HG02642 (cell line): ENCODE measurements around the gene POC1B.
A peak's percentile ranks its signal among the peaks of the same experiment; 100 is the strongest.

ENCODE experiments used
- ATAC-seq: cut with Tn5 transposase; IDR thresholded peaks from one replicate; pipeline ENCODE4 v1.9.1; 2021; ENCODE audit warnings: mild to moderate bottlenecking; ENCODE audit not compliant: unreplicated experiment, poor library complexity

The POC1B gene

GRCh38 chr12:89499857-89500256 is 26.0 kb downstream of the POC1B start:
- ATAC-seq = no peak

DNA sequence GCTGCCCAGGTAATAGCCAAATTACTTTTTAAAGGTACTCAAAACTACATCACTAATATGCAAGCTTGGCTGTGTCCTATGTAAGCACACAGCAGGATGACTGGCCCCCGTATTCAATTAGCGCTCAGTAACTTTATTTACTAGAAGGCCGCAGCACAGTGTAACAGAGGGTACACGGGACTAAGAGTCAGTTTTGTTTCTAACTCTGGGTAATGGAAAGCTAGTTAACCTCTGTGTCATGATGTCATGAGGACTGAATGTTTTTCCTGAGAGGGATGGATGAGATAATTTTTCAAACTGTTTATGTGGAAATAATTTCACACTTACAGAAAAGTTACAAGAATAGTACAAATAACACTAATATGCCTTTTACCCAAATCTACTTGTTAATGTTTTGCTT is 28.4 kb downstream of the POC1B start:
- ATAC-seq = no peak

- no peak for ATAC-seq
These were observed 28.8 kb downstream of the POC1B start for GRCh38 chr12:89497005-89497404.

DNA sequence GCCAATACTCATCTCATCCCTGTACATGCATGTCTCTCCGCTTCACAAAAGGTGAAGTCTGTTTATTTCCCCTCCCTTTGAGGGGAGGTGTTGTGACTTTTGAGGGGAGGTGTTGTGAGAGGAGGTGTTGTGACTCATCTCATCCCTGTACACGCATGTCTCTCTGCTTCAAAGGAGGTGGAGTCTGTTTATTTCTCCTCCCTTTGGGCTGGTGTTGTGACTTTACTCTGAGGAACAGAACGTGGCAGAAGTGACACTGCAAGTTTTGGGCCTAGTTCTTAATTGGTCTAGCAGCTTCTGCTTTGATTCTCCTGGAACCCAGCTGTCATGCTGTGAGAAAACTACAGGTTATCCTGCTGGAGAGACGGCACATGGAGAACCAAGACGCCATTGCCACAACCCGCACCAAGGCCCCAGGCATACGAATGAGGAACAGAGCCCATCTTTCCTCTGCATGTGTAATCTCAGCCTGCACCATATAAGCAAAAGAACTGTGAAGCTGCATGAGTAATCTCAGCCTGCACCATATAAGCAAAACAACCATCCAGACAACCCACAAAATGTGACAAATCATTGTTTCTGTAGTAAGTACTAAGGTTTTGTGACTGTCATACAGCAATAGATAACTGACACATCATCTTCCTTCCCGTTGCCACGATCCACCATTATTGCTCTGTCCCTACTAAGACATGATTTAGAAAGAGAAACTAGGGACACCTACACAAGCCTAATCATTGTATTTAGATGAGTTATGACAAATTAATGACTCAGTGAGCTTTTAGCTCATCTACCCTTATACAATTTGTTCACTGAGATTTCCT is 31.2 kb downstream of the POC1B start:
- peak; percentile 45 for ATAC-seq

DNA sequence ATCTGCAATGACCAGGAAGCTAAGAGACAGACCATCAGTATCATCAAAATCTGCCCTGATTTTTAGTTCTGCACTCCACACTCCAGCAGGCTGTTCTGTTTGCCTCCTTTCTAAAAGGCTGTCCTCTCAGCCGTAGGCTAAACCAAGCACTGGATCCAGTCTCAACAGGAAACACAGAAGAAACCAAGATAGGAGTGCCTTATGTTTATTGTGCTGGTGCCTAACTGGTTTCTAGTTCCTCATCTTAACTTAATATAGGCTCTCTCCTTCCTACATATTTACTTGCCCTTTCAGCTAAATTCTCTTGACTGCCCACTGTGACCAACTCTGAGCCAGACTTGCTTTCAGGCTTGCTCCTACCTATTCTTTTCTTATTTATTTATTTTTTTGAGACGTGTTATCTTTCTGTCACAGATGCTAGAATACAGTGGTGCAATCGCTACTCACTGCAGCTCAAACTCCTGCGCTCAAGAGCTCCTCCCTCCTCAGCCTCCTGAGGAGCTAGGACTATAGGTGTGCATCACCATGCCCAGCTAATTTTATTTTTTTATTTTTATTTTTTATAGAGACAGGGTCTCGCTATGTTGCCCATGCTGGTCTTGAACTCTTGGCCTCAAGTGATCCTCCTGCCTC is 32.1 kb downstream of the POC1B start:
- no peak for ATAC-seq

GRCh38 chr12:89492883-89493282 is 33.0 kb downstream of the POC1B start:
- no peak for ATAC-seq

GRCh38 chr12:89490922-89491321 is 34.9 kb downstream of the POC1B start:
- ATAC-seq = no peak

- no peak for ATAC-seq
These were observed 39.6 kb downstream of the POC1B start for GRCh38 chr12:89486264-89486663.

DNA sequence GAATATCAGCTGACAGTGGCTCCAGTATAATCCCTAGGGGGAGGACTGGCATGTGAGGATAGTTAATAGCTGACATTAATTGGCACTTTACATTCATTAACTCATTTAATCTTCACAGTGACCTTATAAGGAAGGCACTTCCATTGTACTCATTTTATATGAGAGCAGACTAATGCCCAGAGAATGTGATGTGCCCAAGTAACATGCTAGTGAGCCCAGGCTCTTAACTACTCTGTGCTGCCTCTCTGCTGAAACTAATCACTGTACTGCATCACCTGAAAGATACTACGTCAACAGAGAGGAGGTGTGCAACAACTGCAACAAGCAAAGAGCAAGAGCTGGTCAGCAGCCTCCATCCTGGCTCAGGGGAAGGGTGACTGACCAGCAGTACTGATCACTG is 41.4 kb downstream of the POC1B start:
- no peak for ATAC-seq

- ATAC-seq = no peak
These were observed 44.5 kb downstream of the POC1B start for GRCh38 chr12:89481213-89481914.

DNA sequence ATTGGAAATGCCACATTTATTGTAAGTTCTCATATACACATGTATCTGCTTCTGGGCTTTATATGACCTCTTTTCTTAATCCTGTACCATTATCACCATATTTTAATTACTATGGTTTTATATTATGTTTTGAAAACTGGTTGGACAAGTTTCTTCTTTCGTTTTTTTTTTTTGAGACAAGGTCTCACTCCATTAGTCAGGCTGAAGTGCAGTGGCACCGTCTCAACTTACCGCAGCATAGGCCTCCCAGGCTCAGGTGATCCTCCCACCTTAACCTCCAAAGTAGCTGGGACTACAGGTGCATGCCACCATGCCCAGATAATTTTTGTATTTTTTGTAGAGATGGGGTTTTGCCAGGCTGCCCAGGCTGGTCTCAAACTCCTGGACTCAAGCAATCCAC is 45.9 kb downstream of the POC1B start:
- ATAC-seq = no peak

DNA sequence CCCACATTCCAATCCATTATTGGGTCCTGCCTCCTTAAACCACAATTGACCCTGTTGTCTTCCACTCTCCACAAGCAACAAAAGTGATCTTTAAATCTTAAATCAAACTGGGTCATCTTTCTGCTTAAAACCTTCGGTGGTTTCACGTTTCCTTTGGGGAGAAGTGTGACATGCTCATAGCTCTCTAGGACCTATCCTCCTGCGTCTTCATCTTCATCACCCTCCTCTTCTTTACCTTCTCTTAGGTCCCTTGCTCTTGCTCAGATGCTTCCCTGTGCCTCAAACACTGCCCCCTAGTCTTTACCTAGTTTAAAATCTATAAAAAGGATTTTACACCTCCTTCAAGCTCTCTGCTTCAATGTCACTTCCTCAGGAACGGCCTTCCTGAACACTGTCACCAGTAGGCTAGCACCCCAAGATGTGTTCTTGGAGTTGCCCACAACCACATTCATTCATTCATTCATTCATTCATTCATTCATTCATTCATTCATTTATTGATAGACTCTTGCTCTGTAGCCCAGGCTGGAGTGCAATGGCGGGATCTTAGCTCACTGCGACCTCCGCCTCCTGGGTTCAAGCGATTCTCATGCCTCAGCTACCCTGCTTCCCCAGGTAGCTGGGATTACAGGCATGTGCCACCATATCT is 48.1 kb downstream of the POC1B start:
- ATAC-seq = no peak

GRCh38 chr12:89476904-89477595 is 48.8 kb downstream of the POC1B start:
- no peak for ATAC-seq

- ATAC-seq = no peak
These were observed 49.6 kb downstream of the POC1B start for GRCh38 chr12:89476232-89476631.

GRCh38 chr12:89475203-89475990 is 50.5 kb downstream of the POC1B start:
- peak; percentile 55 for ATAC-seq

DNA sequence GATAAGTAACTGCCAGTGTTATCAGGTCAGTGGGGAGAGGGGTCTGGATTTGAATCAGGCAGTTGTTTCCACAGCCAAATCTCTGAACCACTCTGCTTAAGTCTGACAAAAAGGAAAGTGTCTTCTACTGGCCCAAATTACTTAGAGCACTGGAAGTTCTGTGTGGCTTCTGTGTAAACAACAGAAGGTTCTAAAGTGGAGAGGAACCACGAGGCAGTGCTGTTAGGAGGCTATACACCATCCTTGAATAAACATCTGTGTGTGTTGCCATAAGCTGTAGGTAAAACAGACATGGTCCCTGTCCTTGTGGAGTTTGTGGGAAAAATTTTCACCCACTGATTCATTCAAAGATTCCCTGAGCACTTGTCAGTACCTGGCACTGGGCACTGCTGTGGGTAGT is 51.2 kb downstream of the POC1B start:
- ATAC-seq = peak; percentile 17

DNA sequence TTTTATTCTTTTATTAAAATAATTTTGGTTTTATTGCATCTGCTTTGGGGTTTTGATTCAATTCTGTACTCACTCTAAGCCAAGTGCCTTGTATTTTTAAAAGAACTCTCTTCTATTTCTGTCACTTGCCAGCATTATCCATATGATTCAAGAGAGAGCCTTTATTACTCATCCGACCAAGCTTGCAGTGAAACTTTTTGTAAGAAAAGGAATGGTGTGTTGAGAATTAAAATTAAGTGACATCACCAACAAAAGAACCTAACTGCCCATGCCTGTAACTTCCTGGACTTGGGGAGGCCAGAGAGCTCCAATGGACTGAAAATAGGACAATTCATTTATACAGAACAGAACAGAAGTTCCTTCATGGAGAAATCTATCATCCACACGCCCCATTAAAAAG is 53.3 kb downstream of the POC1B start:
- ATAC-seq = no peak

GRCh38 chr12:89470741-89471509 is 54.9 kb downstream of the POC1B start:
- peak; percentile 49 for ATAC-seq

DNA sequence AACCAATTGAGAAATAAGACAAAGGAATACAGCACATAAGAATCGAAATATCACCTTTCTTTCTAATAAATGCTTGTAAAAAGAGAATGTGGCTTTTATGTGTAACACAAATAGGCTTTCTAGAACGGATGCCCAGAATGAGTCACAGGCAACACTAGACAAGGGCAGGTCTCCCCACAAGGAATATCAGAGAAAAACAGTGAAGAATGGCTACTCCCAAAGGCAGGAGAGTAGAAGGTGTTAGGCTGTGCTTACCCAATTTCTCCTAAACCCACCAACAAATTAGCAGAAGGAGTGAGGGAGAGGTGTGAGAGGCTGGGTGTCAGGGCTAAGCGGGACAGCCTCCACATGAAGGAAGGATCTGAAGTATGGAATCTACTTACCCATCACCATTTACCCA is 56.5 kb downstream of the POC1B start:
- peak; percentile 60 for ATAC-seq
